Peyer's patch (tissue), 4 donors: ENCODE results near the gene GGTA1.

ENCODE experiments used
- POLR2A ChIP-seq, 2 donors: fragments of 450-650 bp; IDR thresholded peaks; one replicate each; pipeline ENCODE4 v1.5.1; 2017; ENCODE audit warnings: antibody characterized with exemption in 2 of 2, mild to moderate bottlenecking in 2 of 2, moderate library complexity in 2 of 2
- TF ChIP-seq, protein P1 (sequence below), 6 experiments: fragments of 450-650 bp in 4 of 6; fragments of 200-600 bp in 2 of 6; sonication (generic) in 1 of 6; IDR thresholded peaks; one replicate each; pipeline ENCODE4 v1.5.1; 2017 to 2019; ENCODE audit warnings: antibody characterized with exemption in 6 of 6, mild to moderate bottlenecking in 3 of 6, moderate library complexity in 1 of 6

DNA sequence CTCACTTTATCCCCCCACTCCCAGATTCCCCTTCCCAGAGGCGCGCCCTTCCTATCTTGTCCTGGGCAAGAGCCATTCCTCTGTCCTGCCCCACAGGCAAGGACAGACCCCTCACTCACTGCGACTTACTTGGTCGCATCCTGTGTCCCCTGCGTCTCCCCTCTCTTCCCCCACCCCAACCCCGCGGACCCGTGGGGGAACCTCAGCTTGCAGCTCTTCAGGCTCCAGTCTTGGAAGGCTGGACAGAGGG, 542 bp downstream of the GGTA1 start:
- TF ChIP-seq, protein P1, sequence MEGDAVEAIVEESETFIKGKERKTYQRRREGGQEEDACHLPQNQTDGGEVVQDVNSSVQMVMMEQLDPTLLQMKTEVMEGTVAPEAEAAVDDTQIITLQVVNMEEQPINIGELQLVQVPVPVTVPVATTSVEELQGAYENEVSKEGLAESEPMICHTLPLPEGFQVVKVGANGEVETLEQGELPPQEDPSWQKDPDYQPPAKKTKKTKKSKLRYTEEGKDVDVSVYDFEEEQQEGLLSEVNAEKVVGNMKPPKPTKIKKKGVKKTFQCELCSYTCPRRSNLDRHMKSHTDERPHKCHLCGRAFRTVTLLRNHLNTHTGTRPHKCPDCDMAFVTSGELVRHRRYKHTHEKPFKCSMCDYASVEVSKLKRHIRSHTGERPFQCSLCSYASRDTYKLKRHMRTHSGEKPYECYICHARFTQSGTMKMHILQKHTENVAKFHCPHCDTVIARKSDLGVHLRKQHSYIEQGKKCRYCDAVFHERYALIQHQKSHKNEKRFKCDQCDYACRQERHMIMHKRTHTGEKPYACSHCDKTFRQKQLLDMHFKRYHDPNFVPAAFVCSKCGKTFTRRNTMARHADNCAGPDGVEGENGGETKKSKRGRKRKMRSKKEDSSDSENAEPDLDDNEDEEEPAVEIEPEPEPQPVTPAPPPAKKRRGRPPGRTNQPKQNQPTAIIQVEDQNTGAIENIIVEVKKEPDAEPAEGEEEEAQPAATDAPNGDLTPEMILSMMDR (IDR thresholded peaks at IDR 0.05): no peak
- no peak for TF ChIP-seq POLR2A (IDR thresholded peaks at IDR 0.05)
